Right lobe of liver (tissue), 4 donors: ENCODE data around the gene MRC2.

Experiments used
- CTCF ChIP-seq, 4 donors: fragments of 200-600 bp in 3 of 4; fragments of 450-650 bp in 1 of 4; IDR thresholded peaks; one replicate each; pipeline versions ENCODE4 v1.5.1 to v1.8.0; 2016 to 2022; ENCODE audit warnings: antibody characterized with exemption in 4 of 4, mild to moderate bottlenecking in 2 of 4
- POLR2A ChIP-seq: fragments of 450-650 bp; IDR thresholded peaks from one replicate; pipeline ENCODE4 v1.6.1; 2017; ENCODE audit warnings: antibody characterized with exemption, mild to moderate bottlenecking
- donor health status: DM: no; HTN: no; CAD: no.
- donor health status: DM: no; HTN: no; CAD: no.
- donor health status: DM: no; HTN: yes; CAD: no.

DNA sequence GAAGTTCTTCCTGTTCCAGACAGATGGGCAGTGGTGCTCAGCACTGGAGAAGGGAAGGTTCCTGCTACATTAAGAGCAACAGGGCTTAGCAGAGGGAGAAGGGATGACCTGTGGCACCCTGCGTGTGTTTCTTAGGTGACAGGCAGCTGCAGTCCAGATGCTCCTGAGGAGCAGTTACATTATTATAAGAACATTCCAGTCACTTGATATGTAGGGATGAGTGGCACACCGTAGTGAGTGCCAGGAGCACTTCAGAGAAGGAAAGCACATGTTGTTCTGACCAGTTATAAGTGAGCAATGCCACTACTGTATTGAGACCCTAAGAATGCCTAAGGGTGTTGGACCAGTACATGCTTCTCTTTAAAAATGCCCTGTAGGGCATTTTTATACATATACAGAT lies 39.9 kb upstream of the MRC2 start:
- no peak for TF ChIP-seq CTCF (IDR thresholded peaks at IDR 0.05)
- TF ChIP-seq POLR2A, result no peak
